ENCODE data around the gene CDKL1.

CDKL1 gene

DNA sequence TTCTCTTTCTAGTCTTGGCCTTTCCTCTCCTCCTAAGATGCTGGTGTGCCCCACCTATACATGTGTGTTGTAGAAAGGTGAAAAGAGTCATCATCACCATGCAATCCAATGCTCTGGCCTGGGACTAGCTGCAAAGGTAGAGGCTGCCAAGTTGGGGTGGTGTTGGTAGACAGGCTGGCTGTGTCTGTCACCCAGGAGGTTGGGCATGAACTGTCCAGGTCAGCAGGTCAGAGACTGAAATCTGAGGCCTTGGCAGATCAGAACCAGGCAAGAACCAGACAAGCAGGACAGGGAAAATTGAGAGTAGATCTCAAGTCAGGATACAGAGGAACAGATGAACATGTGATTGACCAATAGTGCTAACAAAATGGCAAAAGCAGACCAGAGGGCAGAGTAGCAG, 110.8 kb downstream of the CDKL1 start:
- Histone ChIP-seq H3K4me3 (ENCODE audit: low read length) (no peak overlapping the region), H3K9me2 (replicated peaks; ENCODE audit: control insufficient read depth, low read length) (no peaks in the 10 kb centered on the region), H4K20me1 (ENCODE audit: control insufficient read depth, insufficient read depth, low read depth, low read length) (no peaks in the 10 kb centered on the region), H3K27me3 (ENCODE audit: control insufficient read depth, low read length) (no peaks in the 10 kb centered on the region), H3K27ac (ENCODE audit: low read depth, low read length) (no peak overlapping the region), H3F3A (ENCODE audit: control insufficient read depth, insufficient read depth) (no peaks in the 10 kb centered on the region), H3K9me3 (ENCODE audit: control insufficient read depth, insufficient read depth, low read length) (no peaks in the 10 kb centered on the region), H3K36me3 (ENCODE audit: control insufficient read depth, low read length) (peaks cover 7% of the 10 kb centered on the region), H3K4me1 (ENCODE audit: control insufficient read depth, low read length) (no peaks in the 10 kb centered on the region), H3K4me2 (ENCODE audit: low read length) (no peak overlapping the region), H3K79me2 (ENCODE audit: control insufficient read depth, low read length) (no peaks in the 10 kb centered on the region)
- TF ChIP-seq CTCF (IDR thresholded peaks at IDR 0.05; ENCODE audit: low read depth, low read length, poor library complexity, severe bottlenecking) (no peak), EZH2phosphoT487 (IDR thresholded peaks at IDR 0.05; ENCODE audit: borderline replicate concordance, low read length) (no peak)
